Karpas-422 (cell line): ENCODE measurements around the gene CCDC61. TPM values are rescaled to one million over a fixed set of nuclear protein-coding genes. Genes with fewer than 3 reads are reported as not detected.

ENCODE experiments used
- DNase-seq: peaks from one replicate; pipeline ENCODE4 v3.0.0-alpha.2; 2015
- H2AFZ ChIP-seq: fragments of 200-600 bp; sonication (generic); 2 replicates; pipeline ENCODE4 v1.6.1; 2014; ENCODE audit warnings: antibody characterized with exemption, low read length, mixed read lengths
- H3K27ac ChIP-seq: fragments of 200-600 bp; sonication (generic); 2 replicates; pipeline ENCODE4 v1.5.1; 2014; ENCODE audit warnings: mild to moderate bottlenecking, low read length, moderate library complexity
- H3K27me3 ChIP-seq: fragments of 200-600 bp; sonication (generic); 2 replicates; pipeline ENCODE4 v1.6.1; 2014; ENCODE audit warnings: low read length, mixed read lengths
- H3K36me3 ChIP-seq: fragments of 200-600 bp; sonication (generic); 2 replicates; pipeline ENCODE4 v1.6.1; 2014; ENCODE audit warnings: low read length, mixed read lengths; ENCODE audit not compliant: insufficient read depth
- H3K4me1 ChIP-seq: fragments of 200-600 bp; sonication (generic); 2 replicates; pipeline ENCODE4 v1.6.1; 2014; ENCODE audit warnings: mild to moderate bottlenecking, low read length, mixed read lengths
- H3K4me2 ChIP-seq: fragments of 200-600 bp; sonication (generic); 2 replicates; pipeline ENCODE4 v1.6.1; 2014; ENCODE audit warnings: low read length, low read depth, mild to moderate bottlenecking; ENCODE audit not compliant: poor library complexity, severe bottlenecking
- H3K4me3 ChIP-seq: fragments of 200-600 bp; sonication (generic); 2 replicates; pipeline ENCODE4 v1.5.1; 2014; ENCODE audit warnings: mild to moderate bottlenecking, antibody characterized with exemption, low read length, mixed read lengths
- H3K79me2 ChIP-seq: fragments of 200-600 bp; sonication (generic); 2 replicates; pipeline ENCODE4 v1.6.1; 2014; ENCODE audit warnings: mild to moderate bottlenecking, low read length, mixed read lengths
- H3K9ac ChIP-seq: fragments of 200-600 bp; sonication (generic); 2 replicates; pipeline ENCODE4 v1.6.0; 2014; ENCODE audit warnings: low read length
- H3K9me2 ChIP-seq: fragments of 200-600 bp; sonication (generic), shearing (Covaris generic); replicated peaks from 2 replicates; pipeline ENCODE4 v1.6.0; 2014; ENCODE audit warnings: mild to moderate bottlenecking, low read length, moderate library complexity; ENCODE audit not compliant: insufficient read depth
- H3K9me3 ChIP-seq: fragments of 300-700, 200-600 bp; sonication (generic); 2 replicates; pipeline ENCODE4 v1.6.1; 2014; ENCODE audit warnings: low read length, mixed read lengths
- H4K20me1 ChIP-seq: fragments of 200-600 bp; sonication (generic); 2 replicates; pipeline ENCODE4 v1.6.1; 2014; ENCODE audit warnings: mild to moderate bottlenecking, antibody characterized with exemption, low read length, low read depth; ENCODE audit not compliant: insufficient read depth
- total RNA-seq: library from RNA; depleted of rRNA; stranded (reverse); fragments of >200 nt; shearing (Covaris generic); gene quantifications from 2 replicates; pipeline ENCODE4 v1.2.3, GENCODE V29; 2014; ENCODE audit warnings: low replicate concordance

CCDC61 gene
- total RNA-seq, 1 experiment from 2014 or later = 6.4 TPM

GRCh38 chr19:45958320-45958719, 36.9 kb upstream of the CCDC61 start:
- no peak for DNase-seq
- H3K4me3 ChIP-seq = no peak overlapping the region
- H3K4me2 ChIP-seq = no peak overlapping the region
- no peaks in the 10 kb centered on the region for H3K36me3 ChIP-seq
- no peaks in the 10 kb centered on the region for H3K27me3 ChIP-seq
- H2AFZ ChIP-seq = no peak overlapping the region
- H3K9me2 ChIP-seq = no peaks in the 10 kb centered on the region
- no peaks in the 10 kb centered on the region for H3K79me2 ChIP-seq
- H3K9ac ChIP-seq = no peak overlapping the region
- no peaks in the 10 kb centered on the region for H4K20me1 ChIP-seq
- H3K27ac ChIP-seq = no peak overlapping the region
- H3K4me1 ChIP-seq = peaks cover 6% of the 10 kb centered on the region; the same call in 1 of the 2 replicates
- H3K9me3 ChIP-seq = no peaks in the 10 kb centered on the region

DNA sequence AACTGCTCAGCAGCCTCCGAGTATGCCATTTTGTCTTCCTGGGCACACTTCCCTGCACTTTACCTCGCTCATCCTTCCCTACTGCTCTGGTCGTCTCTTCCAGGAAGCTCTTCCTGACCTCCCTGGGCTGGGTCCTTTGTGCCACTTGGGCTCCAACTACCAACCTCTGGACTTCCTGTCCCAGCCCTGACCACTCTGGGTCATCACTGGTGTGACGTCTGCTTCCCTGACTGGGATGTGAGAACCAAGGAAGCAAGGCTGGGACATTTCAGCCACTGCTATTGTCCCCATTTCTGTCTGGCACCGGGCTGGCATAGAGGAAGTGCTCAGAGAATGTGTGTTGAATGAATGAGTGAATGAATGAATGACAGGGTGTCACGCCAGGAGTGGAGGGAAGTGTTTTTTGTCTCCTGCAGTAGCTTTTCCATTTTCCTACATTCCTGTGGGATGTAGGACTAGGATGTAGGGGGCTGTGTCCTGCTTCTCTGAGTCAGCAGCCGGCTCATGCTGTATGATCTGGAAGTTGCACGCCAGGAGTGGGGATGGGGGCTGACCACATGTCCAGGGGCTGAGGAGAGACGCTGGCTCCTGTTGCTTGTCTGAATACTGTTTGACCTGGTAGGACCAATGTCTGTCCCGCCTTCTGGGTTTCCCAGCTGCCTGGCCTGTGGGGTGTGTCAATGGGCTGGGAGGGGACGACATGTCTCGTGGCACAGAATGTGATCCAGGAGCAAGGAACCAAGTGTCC, 36.3 kb upstream of the CCDC61 start:
- Histone ChIP-seq H3K27me3 (no peaks in the 10 kb centered on the region), H3K9ac (no peak overlapping the region), H3K36me3 (no peaks in the 10 kb centered on the region), H3K4me2 (no peak overlapping the region), H3K4me1 (peaks cover 6% of the 10 kb centered on the region; the same call in 1 of the 2 replicates), H2AFZ (no peak overlapping the region), H3K27ac (no peak overlapping the region), H3K79me2 (no peaks in the 10 kb centered on the region), H4K20me1 (no peaks in the 10 kb centered on the region), H3K4me3 (no peak overlapping the region), H3K9me2 (no peaks in the 10 kb centered on the region), H3K9me3 (no peaks in the 10 kb centered on the region)
- DNase-seq = no peak

GRCh38 chr19:45959517-45960025, 35.7 kb upstream of the CCDC61 start:
- H3K27ac ChIP-seq = no peak overlapping the region
- H2AFZ ChIP-seq = no peak overlapping the region
- no peaks in the 10 kb centered on the region for H3K9me2 ChIP-seq
- no peaks in the 10 kb centered on the region for H3K27me3 ChIP-seq
- no peaks in the 10 kb centered on the region for H3K36me3 ChIP-seq
- DNase-seq = no peak
- no peaks in the 10 kb centered on the region for H4K20me1 ChIP-seq
- H3K4me2 ChIP-seq = no peak overlapping the region
- no peaks in the 10 kb centered on the region for H3K79me2 ChIP-seq
- peaks cover 6% of the 10 kb centered on the region; the same call in 1 of the 2 replicates for H3K4me1 ChIP-seq
- H3K9me3 ChIP-seq = no peaks in the 10 kb centered on the region
- no peak overlapping the region for H3K4me3 ChIP-seq
- no peak overlapping the region for H3K9ac ChIP-seq

DNA sequence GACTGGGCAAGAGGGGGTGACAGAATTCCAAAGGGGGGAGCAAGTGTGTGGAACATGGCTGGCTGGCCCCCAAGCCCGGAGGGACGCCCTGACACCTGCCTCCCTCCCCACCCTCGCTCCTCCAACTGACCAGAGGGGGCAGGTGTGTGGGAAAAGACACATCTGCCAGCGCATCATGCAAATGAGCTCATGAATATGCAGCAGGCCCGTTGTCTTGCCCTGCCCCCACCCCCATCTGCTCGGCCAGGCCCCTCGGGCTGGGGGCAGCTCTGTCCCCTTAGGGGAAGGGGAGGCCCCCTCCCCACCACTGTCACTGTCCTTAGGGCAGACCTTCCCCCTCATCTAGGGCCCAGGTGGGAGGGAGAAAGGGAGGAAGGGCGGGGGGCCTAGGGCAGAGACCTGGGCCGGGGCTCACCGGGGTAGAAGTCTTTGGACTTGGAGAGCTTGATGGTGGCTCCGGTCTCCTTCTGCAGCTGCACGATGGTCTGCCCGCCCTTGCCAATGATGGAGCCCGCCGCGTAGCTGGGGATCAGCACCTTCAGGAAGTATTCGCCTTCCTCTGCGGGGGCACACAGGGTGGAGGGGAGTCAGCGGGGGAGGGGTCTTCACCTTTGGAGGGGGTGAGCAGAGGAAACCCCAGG, 34.6 kb upstream of the CCDC61 start:
- peak; percentile 63 for DNase-seq
- Histone ChIP-seq H2AFZ (no peak overlapping the region), H3K4me1 (peaks cover 6% of the 10 kb centered on the region; the same call in 1 of the 2 replicates), H3K36me3 (no peaks in the 10 kb centered on the region), H3K27me3 (no peaks in the 10 kb centered on the region), H3K9me2 (no peaks in the 10 kb centered on the region), H3K4me3 (no peak overlapping the region), H3K9ac (no peak overlapping the region), H4K20me1 (no peaks in the 10 kb centered on the region), H3K27ac (no peak overlapping the region), H3K4me2 (no peak overlapping the region), H3K9me3 (no peaks in the 10 kb centered on the region), H3K79me2 (no peaks in the 10 kb centered on the region)

GRCh38 chr19:45962021-45962420, 33.2 kb upstream of the CCDC61 start:
- Histone ChIP-seq H3K27me3 (no peaks in the 10 kb centered on the region), H3K9me3 (no peaks in the 10 kb centered on the region), H3K4me2 (no peak overlapping the region), H3K4me1 (peaks cover 6% of the 10 kb centered on the region; the same call in 1 of the 2 replicates), H3K79me2 (no peaks in the 10 kb centered on the region), H3K4me3 (no peak overlapping the region), H3K27ac (no peak overlapping the region), H3K36me3 (no peaks in the 10 kb centered on the region), H2AFZ (no peak overlapping the region), H3K9ac (no peak overlapping the region), H4K20me1 (no peaks in the 10 kb centered on the region), H3K9me2 (no peaks in the 10 kb centered on the region)
- no peak for DNase-seq

DNA sequence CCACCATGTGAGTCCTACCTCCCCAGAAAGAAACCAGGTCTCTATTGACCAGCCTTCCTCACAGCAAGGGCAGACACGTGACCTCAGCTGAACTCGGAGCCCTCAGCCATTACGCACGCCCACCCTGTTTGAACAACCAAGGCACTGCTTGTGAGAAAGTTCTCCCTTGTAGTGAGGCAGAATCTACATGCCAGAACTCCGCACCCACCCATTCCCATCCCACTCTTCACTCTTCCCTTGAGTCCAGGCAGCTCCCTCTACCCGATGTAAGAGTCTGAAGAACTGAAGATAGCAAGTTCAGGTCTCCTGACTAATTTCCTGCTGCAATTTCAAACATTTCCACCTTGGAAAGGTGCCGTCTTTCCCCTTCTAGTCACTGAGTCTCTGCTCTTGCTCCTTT, 28.0 kb upstream of the CCDC61 start:
- Histone ChIP-seq H3K4me1 (no peaks in the 10 kb centered on the region), H3K9me2 (no peaks in the 10 kb centered on the region), H3K9ac (no peak overlapping the region), H3K27ac (no peak overlapping the region), H3K27me3 (no peaks in the 10 kb centered on the region), H3K36me3 (no peaks in the 10 kb centered on the region), H3K4me3 (no peak overlapping the region), H2AFZ (no peak overlapping the region), H3K79me2 (no peaks in the 10 kb centered on the region), H3K4me2 (no peak overlapping the region), H4K20me1 (no peaks in the 10 kb centered on the region), H3K9me3 (no peaks in the 10 kb centered on the region)
- DNase-seq = no peak

DNA sequence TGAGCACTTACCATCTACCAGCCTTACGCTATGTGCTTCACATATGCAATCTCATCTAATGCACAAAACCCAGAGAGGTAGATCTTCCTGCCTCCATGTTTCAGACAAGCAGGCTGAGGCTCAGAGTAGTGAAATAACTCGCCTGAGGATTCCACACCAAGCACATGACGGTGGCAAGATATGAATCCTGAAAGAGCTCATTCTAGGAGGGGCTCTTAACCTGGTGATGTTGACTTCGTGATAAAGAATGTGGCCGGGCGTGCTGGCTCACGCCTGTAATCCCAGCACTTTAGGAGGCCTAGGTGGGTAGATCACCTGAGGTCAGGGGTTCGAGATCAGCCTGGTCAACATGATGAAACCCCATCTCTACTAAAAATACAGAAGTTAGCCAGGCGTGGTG, 26.6 kb upstream of the CCDC61 start:
- Histone ChIP-seq H3K79me2 (no peaks in the 10 kb centered on the region), H3K4me3 (no peak overlapping the region), H4K20me1 (no peaks in the 10 kb centered on the region), H3K27ac (no peak overlapping the region), H2AFZ (no peak overlapping the region), H3K9ac (no peak overlapping the region), H3K4me2 (no peak overlapping the region), H3K9me3 (no peaks in the 10 kb centered on the region), H3K36me3 (no peaks in the 10 kb centered on the region), H3K4me1 (no peaks in the 10 kb centered on the region), H3K9me2 (no peaks in the 10 kb centered on the region), H3K27me3 (no peaks in the 10 kb centered on the region)
- DNase-seq = no peak

GRCh38 chr19:45969676-45970075, 25.6 kb upstream of the CCDC61 start:
- Histone ChIP-seq H4K20me1 (no peaks in the 10 kb centered on the region), H3K4me3 (no peak overlapping the region), H3K9me2 (no peaks in the 10 kb centered on the region), H3K27ac (no peak overlapping the region), H3K4me1 (no peaks in the 10 kb centered on the region), H3K27me3 (no peaks in the 10 kb centered on the region), H2AFZ (no peak overlapping the region), H3K36me3 (no peaks in the 10 kb centered on the region), H3K79me2 (no peaks in the 10 kb centered on the region), H3K9me3 (no peaks in the 10 kb centered on the region), H3K4me2 (no peak overlapping the region), H3K9ac (no peak overlapping the region)
- DNase-seq = no peak
